Left ventricle myocardium superior (tissue), 1 donor: ENCODE results near the gene CDKAL1. TPM values are rescaled to one million over a fixed set of nuclear protein-coding genes. Genes with fewer than 3 reads are reported as not detected.
A peak's percentile ranks its signal among the peaks of the same experiment; 100 is the strongest.
"Not testable (repeated sequence)": the region's sequence is repeated elsewhere in the genome, so short reads cannot be mapped to it uniquely, and the experiment has no call there.

ENCODE experiments used
- ATAC-seq: fragments of 200-7000 bp; cut with Tn5 transposase; one replicate; pipeline ENCODE4 v1.9.1; 2020; ENCODE audit warnings: mild to moderate bottlenecking, moderate library complexity
- DNase-seq: peaks from one replicate; pipeline ENCODE4 v3.0.0-alpha.2; 2020
- intact Hi-C: fragments of 100-400 bp; cut with micrococcal nuclease; formaldehyde crosslinking; loops from one replicate; pipeline ENCODE4 v1.11.0; 2022
- total RNA-seq: library from RNA; stranded (reverse); fragmentation: NEBNext Ultra II Directional; extraction: Animal tissue kit (Norgen Biotek cat#: 25700); gene quantifications from one replicate; pipeline ENCODE4 v1.2.1, GENCODE V29; 2021
- donor health status: DM: no; HTN: yes; CAD: no; lungs with severe emphysema.

Gene CDKAL1
- total RNA-seq, 1 donor from 2014 or later, result 9.9 TPM

GRCh38 chr6:21046276-21046675, 512.0 kb downstream of the CDKAL1 start:
- intact Hi-C loops, result no loop called here
- DNase-seq (peak; percentile 51), ATAC-seq (peak; percentile 80)

GRCh38 chr6:21048047-21048446, 513.8 kb downstream of the CDKAL1 start:
- no peak for ATAC-seq
- DNase-seq, result no peak
- intact Hi-C loops, result no loop called here

GRCh38 chr6:21049148-21049547, 514.9 kb downstream of the CDKAL1 start:
- intact Hi-C loops, result no loop called here
- ATAC-seq (no peak), DNase-seq (no peak)

GRCh38 chr6:21049572-21049971, 515.3 kb downstream of the CDKAL1 start:
- no peak for ATAC-seq
- intact Hi-C loops, result no loop called here
- DNase-seq, result no peak

GRCh38 chr6:21050935-21051334, 516.7 kb downstream of the CDKAL1 start:
- no peak for DNase-seq
- intact Hi-C loops, result no loop called here
- no peak for ATAC-seq

- DNase-seq (no peak), ATAC-seq (no peak)
- intact Hi-C loops, result no loop called here
These were observed 517.5 kb downstream of the CDKAL1 start for GRCh38 chr6:21051777-21052176.

- intact Hi-C loops, result no loop called here
- ATAC-seq, result no peak
- no peak for DNase-seq
These were observed 519.4 kb downstream of the CDKAL1 start for GRCh38 chr6:21053612-21054011.

GRCh38 chr6:21055480-21055879, 521.2 kb downstream of the CDKAL1 start:
- DNase-seq, ATAC-seq, intact Hi-C loops: not testable (repeated sequence)

- ATAC-seq (no peak), DNase-seq (no peak)
- intact Hi-C loops, result no loop called here
These were observed 527.6 kb downstream of the CDKAL1 start for GRCh38 chr6:21061892-21062291.

- DNase-seq, result no peak
- no peak for ATAC-seq
- intact Hi-C loops, result no loop called here
These were observed 530.6 kb downstream of the CDKAL1 start for GRCh38 chr6:21064756-21065340.

GRCh38 chr6:21067521-21067920, 533.3 kb downstream of the CDKAL1 start:
- no peak for DNase-seq
- ATAC-seq, result no peak
- intact Hi-C loops, result no loop called here

GRCh38 chr6:21070620-21071019, 536.4 kb downstream of the CDKAL1 start:
- intact Hi-C loops, result no loop called here
- DNase-seq, result no peak
- ATAC-seq, result no peak

- ATAC-seq, result no peak
- DNase-seq, result no peak
- intact Hi-C loops, result no loop called here
These were observed 537.7 kb downstream of the CDKAL1 start for GRCh38 chr6:21071780-21072468.

GRCh38 chr6:21073318-21073839, 539.1 kb downstream of the CDKAL1 start:
- DNase-seq (no peak), ATAC-seq (no peak)
- intact Hi-C loops, result no loop called here

GRCh38 chr6:21074484-21074883, 540.2 kb downstream of the CDKAL1 start:
- ATAC-seq (no peak), DNase-seq (no peak)
- intact Hi-C loops, result no loop called here

GRCh38 chr6:21075986-21076385, 541.7 kb downstream of the CDKAL1 start:
- no peak for DNase-seq
- intact Hi-C loops, result no loop called here
- ATAC-seq, result no peak

- intact Hi-C loops, result no loop called here
- ATAC-seq (no peak), DNase-seq (no peak)
These were observed 544.2 kb downstream of the CDKAL1 start for GRCh38 chr6:21078497-21078896.

- ATAC-seq (no peak), DNase-seq (no peak)
- intact Hi-C loops, result no loop called here
These were observed 545.3 kb downstream of the CDKAL1 start for GRCh38 chr6:21079468-21080048.

- ATAC-seq (no peak), DNase-seq (no peak)
- intact Hi-C loops, result no loop called here
These were observed 546.0 kb downstream of the CDKAL1 start for GRCh38 chr6:21080221-21080620.

- DNase-seq (no peak), ATAC-seq (no peak)
- intact Hi-C loops, result no loop called here
These were observed 547.8 kb downstream of the CDKAL1 start for GRCh38 chr6:21082091-21082490.

- no peak for DNase-seq
- intact Hi-C loops, result no loop called here
- no peak for ATAC-seq
These were observed 549.5 kb downstream of the CDKAL1 start for GRCh38 chr6:21083708-21084107.
